ENCODE measurements around the gene GNAS. TPM values are rescaled to one million over a fixed set of nuclear protein-coding genes. Genes with fewer than 3 reads are reported as not detected.

The GNAS gene
- total and polyA plus RNA-seq, 10 of the 15 experiments (the other 5 are each of a cell fraction or from before 2014, with no cell fraction given) = 209 to 950 (median 394) TPM

DNA sequence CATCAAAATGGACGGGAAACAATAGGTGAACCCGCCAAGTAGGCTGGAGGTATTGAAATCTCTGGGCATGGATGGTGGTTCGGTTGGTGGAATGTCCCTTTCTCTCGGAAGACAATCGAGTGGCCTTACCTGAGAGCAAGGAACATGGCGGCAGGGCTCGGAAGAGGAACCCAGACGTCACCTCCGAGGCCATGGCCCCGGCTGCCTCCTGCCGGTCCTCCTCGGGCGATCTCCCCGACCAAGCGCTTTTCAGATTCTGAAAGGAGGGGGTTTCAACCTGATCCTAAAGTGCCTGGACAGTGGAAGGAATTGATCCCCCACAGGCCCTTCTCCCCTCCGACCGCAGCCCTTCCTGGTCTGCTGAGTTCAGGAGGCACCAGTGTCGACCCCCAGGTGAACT lies 49.0 kb upstream of the GNAS start (continued):
- TF ChIP-seq CEBPB (IDR thresholded peaks at IDR 0.05; ENCODE audit: borderline replicate concordance in 1 of 2, low read depth in 2 of 2, low read length in 2 of 2) (no peak), CREM (IDR thresholded peaks at IDR 0.05; ENCODE audit: low read depth) (no peak), POU2F2 (IDR thresholded peaks at IDR 0.05; ENCODE audit: borderline replicate concordance, low read depth, low read length) (no peak)
- TF ChIP-seq, protein P1, sequence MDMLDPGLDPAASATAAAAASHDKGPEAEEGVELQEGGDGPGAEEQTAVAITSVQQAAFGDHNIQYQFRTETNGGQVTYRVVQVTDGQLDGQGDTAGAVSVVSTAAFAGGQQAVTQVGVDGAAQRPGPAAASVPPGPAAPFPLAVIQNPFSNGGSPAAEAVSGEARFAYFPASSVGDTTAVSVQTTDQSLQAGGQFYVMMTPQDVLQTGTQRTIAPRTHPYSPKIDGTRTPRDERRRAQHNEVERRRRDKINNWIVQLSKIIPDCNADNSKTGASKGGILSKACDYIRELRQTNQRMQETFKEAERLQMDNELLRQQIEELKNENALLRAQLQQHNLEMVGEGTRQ (IDR thresholded peaks at IDR 0.05; ENCODE audit: borderline replicate concordance, low read depth, low read length) = no peak
- TF ChIP-seq, protein P2, sequence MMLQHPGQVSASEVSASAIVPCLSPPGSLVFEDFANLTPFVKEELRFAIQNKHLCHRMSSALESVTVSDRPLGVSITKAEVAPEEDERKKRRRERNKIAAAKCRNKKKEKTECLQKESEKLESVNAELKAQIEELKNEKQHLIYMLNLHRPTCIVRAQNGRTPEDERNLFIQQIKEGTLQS (IDR thresholded peaks at IDR 0.05; ENCODE audit: borderline replicate concordance, extremely low read depth, low read depth, low read length) = no peak
- TF ChIP-seq, protein P3, sequence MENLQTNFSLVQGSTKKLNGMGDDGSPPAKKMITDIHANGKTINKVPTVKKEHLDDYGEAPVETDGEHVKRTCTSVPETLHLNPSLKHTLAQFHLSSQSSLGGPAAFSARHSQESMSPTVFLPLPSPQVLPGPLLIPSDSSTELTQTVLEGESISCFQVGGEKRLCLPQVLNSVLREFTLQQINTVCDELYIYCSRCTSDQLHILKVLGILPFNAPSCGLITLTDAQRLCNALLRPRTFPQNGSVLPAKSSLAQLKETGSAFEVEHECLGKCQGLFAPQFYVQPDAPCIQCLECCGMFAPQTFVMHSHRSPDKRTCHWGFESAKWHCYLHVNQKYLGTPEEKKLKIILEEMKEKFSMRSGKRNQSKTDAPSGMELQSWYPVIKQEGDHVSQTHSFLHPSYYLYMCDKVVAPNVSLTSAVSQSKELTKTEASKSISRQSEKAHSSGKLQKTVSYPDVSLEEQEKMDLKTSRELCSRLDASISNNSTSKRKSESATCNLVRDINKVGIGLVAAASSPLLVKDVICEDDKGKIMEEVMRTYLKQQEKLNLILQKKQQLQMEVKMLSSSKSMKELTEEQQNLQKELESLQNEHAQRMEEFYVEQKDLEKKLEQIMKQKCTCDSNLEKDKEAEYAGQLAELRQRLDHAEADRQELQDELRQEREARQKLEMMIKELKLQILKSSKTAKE (IDR thresholded peaks at IDR 0.05; ENCODE audit: low read depth, poor library complexity, severe bottlenecking) = no peak

DNA sequence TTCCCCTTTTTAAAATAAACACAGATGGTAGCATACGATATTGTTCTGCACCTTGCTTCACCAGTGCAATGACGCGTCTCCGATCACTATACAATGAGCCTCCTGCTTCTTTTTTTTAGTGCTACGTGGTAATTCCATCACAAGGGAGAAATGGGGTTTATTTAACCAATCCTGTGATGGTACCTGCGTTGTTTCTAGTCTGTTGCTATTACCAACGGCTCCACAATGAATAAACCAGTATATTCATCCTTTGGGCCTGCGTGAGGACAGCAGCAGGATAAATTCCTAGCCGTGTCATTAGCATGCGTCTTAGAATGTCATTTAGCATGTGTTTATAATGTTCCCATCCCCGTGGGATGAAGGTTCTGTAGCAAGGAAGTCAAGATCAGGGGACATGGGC lies 44.7 kb upstream of the GNAS start:
- H3K4me3 ChIP-seq = no peak overlapping the region
- in situ Hi-C loops (cut with MboI) = no loop called here
- FAIRE-seq (no peak), DNase-seq (ENCODE audit: low read depth, low spot score) (no peak), ATAC-seq (no peak)
- POLR2A ChIA-PET = no interaction called here
- H3K9me3 ChIP-seq (replicated peaks; ENCODE audit: control insufficient read depth, insufficient read depth, low read length) = no peaks in the 10 kb centered on the region
- BruUV-seq (replicated peaks) = no TSS peak
- no peaks in the 10 kb centered on the region; a peak in 3 of 4 replicates for H3K27me3 ChIP-seq (replicated peaks in 1 of 2; ENCODE audit: control insufficient read depth in 2 of 2, insufficient read depth in 2 of 2, low read length in 1 of 2)
- no peaks in the 10 kb centered on the region for H3K4me1 ChIP-seq (ENCODE audit: control insufficient read depth, insufficient read depth, low read length)
- no peaks in the 10 kb centered on the region for H3K36me3 ChIP-seq (ENCODE audit: control insufficient read depth in 2 of 2, insufficient read depth in 2 of 2, low read length in 1 of 2)
- RAD21 ChIA-PET (ENCODE audit: unreplicated experiment) = no interaction called here
- CTCF ChIA-PET = no interaction called here
- WGBS (ENCODE audit: insufficient coverage, insufficient replicate concordance, low lambda C conversion rate, missing lambda C conversion rate) = 34% methylated on average over 11 of the region's 11 CpGs
- H4K20me1 ChIP-seq (ENCODE audit: control insufficient read depth, insufficient read depth) = no peaks in the 10 kb centered on the region
- no peaks in the 10 kb centered on the region for H3K79me2 ChIP-seq (ENCODE audit: control insufficient read depth, insufficient read depth, low read length)
- no peak overlapping the region for H3K9ac ChIP-seq (ENCODE audit: control insufficient read depth, insufficient read depth, low read length)
- H2AFZ ChIP-seq (ENCODE audit: control insufficient read depth, low read depth, low read length) = no peak overlapping the region
- H3K4me2 ChIP-seq (ENCODE audit: control insufficient read depth, insufficient read depth) = no peak overlapping the region
- SMC1A ChIA-PET (ENCODE audit: uncharacterized antibody, unreplicated experiment) = no interaction called here
- no peak overlapping the region for H3K27ac ChIP-seq (ENCODE audit: control insufficient read depth, insufficient read depth)
- intact Hi-C loops (cut with micrococcal nuclease; ENCODE audit: unreplicated experiment) = no loop called here
- TF ChIP-seq LARP7 (IDR thresholded peaks at IDR 0.05) = no peak
- TF ChIP-seq FOXK2 (IDR thresholded peaks at IDR 0.05) = no peak
- no peak for TF ChIP-seq PAX8 (IDR thresholded peaks at IDR 0.05)
- no peak for TF ChIP-seq ZZZ3 (IDR thresholded peaks at IDR 0.05; ENCODE audit: control insufficient read depth, insufficient read length, low read depth)
- TF ChIP-seq, protein P3 (IDR thresholded peaks at IDR 0.05; ENCODE audit: low read depth, poor library complexity, severe bottlenecking) = no peak
- TF ChIP-seq, protein P4, sequence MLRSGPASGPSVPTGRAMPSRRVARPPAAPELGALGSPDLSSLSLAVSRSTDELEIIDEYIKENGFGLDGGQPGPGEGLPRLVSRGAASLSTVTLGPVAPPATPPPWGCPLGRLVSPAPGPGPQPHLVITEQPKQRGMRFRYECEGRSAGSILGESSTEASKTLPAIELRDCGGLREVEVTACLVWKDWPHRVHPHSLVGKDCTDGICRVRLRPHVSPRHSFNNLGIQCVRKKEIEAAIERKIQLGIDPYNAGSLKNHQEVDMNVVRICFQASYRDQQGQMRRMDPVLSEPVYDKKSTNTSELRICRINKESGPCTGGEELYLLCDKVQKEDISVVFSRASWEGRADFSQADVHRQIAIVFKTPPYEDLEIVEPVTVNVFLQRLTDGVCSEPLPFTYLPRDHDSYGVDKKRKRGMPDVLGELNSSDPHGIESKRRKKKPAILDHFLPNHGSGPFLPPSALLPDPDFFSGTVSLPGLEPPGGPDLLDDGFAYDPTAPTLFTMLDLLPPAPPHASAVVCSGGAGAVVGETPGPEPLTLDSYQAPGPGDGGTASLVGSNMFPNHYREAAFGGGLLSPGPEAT (IDR thresholded peaks at IDR 0.05; ENCODE audit: low read depth) = no peak
- TF ChIP-seq, protein P5, sequence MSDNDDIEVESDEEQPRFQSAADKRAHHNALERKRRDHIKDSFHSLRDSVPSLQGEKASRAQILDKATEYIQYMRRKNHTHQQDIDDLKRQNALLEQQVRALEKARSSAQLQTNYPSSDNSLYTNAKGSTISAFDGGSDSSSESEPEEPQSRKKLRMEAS (IDR thresholded peaks at IDR 0.05; ENCODE audit: low read depth, low read length) = no peak
- TF ChIP-seq RCOR1 (conservative IDR thresholded peaks at IDR 0.05; ENCODE audit: low read depth, low read length) = no peak
